CD4-positive, alpha-beta T cell treated with Interleukin-17A for 1 hour (primary cell): Measurements from ENCODE around the gene SRCAP.
A peak's percentile ranks its signal among the peaks of the same experiment; 100 is the strongest.

Experiments
- DNase-seq: peaks from one replicate; pipeline ENCODE4 v3.0.0-alpha.2; 2020

Gene SRCAP

GRCh38 chr16:30778549-30779244 lies 79.7 kb downstream of the SRCAP start:
- DNase-seq: no peak

GRCh38 chr16:30779596-30779995 lies 80.6 kb downstream of the SRCAP start:
- no peak for DNase-seq

- DNase-seq: no peak
Observed at GRCh38 chr16:30780021-30780420, 81.0 kb downstream of the SRCAP start.

GRCh38 chr16:30780549-30780948 lies 81.6 kb downstream of the SRCAP start:
- no peak for DNase-seq

- DNase-seq: no peak
Observed at GRCh38 chr16:30782486-30783279, 83.7 kb downstream of the SRCAP start.

GRCh38 chr16:30783280-30784109 lies 84.5 kb downstream of the SRCAP start:
- no peak for DNase-seq

GRCh38 chr16:30784215-30784614 lies 85.2 kb downstream of the SRCAP start:
- no peak for DNase-seq

- DNase-seq: no peak
Observed at GRCh38 chr16:30785126-30786106, 86.4 kb downstream of the SRCAP start.

GRCh38 chr16:30786115-30786935 lies 87.4 kb downstream of the SRCAP start:
- no peak for DNase-seq

- DNase-seq: peak; percentile 30
Observed at GRCh38 chr16:30786936-30787612, 88.1 kb downstream of the SRCAP start, which contains the start of gene ZNF629. Gene ZNF629 (minus strand): TSS chr16:30787205. CDS start chr16:30784482, 2,723 bp downstream.

GRCh38 chr16:30787613-30788378 lies 88.8 kb downstream of the SRCAP start:
- no peak for DNase-seq
